DMS114 treated with DMSO at 0.1 percent for 48 hours (cell line): Measurements from ENCODE around the gene POU3F3.

Source experiments
- DNase-seq: peaks from one replicate; lab custom pipeline; 2025; ENCODE audit not compliant: unreplicated experiment; lab: John Stamatoyannopoulos, UW

The POU3F3 gene

GRCh38 chr2:104853534-104854497, at the start of gene POU3F3:
Gene POU3F3, plus strand, starts transcription at chr2:104854115. Its CDS starts 1,396 bp downstream, at chr2:104855511.
- DNase-seq, result peak; percentile 57

DNA sequence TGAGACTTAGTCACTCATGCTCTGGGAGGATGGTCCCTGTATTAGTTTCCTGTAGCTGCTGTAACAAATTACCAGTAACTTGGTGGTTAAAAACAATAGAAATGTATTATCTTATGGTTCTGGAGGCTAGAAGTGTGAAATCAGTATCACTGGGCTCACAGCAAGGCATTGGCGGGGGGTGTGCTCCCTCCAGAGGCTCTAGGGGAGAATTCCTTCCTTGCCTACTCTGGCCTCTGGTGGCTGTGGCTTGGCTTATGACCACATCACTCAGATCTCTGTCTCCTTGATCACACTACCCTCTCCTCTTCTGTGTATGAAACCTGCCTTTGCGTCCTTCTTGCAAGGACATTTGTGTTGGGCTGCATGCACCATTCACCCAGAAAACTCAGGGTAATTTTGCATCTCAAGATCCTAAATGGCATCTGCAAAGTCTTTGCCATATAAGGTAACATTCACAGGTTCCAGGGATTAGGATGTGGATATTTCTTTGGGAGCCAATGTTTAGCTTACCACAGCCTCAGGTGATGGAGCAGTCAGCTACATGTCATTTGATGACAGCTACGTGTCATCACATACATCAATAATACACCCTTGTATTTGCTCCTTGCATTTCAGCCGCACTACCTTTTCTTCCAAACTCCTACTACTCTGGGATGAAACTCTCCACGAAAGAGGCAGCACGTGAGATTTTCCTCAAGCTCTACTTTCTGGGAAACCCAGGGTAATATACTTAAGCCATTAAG, 49.6 kb upstream of the POU3F3 start:
- DNase-seq, result no peak

DNA sequence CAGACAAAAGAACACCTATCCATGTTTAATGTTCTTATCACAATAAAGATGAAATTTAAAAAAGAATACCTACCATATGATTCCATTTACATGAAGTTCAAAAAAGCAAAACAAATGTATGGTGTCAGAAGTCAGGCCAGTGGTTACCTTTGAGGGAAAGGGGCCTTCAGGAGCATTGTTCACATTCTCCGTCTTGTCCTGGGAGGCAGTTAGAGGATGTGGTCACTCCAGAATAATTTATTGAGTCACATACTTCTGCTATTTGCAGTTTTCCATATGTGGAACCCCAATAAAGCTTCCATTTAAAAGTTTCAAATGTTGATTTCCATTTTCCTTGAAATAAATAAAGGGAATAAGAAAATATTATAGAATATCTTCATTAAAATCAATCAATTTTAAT, 41.6 kb upstream of the POU3F3 start:
- no peak for DNase-seq

GRCh38 chr2:104816143-104816542, 37.8 kb upstream of the POU3F3 start:
- no peak for DNase-seq

GRCh38 chr2:104818264-104818663, 35.7 kb upstream of the POU3F3 start:
- no peak for DNase-seq

DNA sequence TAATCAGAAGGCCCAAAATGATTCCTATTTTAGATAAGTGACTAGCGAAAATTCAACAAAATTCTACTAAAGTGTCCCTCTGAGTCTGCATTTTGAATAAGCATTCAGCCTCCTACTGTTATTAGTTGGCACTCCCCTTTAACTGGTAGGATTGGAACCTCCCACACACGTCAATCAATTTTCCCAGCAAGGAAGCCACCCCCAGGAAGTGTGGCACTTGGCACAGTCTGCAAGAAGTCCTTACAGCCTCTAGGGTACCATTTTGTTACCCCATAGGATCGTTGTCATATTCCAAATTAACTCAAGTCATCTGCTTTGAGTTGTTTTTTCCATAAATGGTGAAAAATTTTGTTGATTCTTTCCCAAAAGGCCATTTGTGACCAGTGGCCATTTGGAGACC, 33.8 kb upstream of the POU3F3 start:
- no peak for DNase-seq

- DNase-seq, result no peak
These were observed 28.6 kb upstream of the POU3F3 start for GRCh38 chr2:104825124-104825865.

DNA sequence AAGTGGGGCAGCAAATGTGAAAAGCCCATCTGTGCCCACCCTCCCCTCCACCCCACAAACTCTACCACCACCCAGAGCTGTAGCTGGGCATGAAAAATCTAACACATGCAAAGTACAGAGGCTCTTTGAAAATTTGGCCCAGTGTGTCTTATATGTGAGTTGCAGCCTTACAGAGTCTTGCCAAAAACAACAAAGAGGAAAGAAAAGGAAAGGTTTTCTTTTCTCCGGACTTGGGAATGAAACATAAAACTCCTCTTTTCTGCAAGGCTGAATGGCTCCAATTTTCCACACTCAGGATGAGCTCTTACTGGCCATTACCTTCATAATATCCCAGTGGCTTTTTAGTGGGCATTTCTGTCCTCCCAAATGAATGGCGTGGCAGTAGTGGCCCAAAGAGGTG, 27.9 kb upstream of the POU3F3 start:
- no peak for DNase-seq

GRCh38 chr2:104831742-104832141, 22.2 kb upstream of the POU3F3 start:
- no peak for DNase-seq

DNA sequence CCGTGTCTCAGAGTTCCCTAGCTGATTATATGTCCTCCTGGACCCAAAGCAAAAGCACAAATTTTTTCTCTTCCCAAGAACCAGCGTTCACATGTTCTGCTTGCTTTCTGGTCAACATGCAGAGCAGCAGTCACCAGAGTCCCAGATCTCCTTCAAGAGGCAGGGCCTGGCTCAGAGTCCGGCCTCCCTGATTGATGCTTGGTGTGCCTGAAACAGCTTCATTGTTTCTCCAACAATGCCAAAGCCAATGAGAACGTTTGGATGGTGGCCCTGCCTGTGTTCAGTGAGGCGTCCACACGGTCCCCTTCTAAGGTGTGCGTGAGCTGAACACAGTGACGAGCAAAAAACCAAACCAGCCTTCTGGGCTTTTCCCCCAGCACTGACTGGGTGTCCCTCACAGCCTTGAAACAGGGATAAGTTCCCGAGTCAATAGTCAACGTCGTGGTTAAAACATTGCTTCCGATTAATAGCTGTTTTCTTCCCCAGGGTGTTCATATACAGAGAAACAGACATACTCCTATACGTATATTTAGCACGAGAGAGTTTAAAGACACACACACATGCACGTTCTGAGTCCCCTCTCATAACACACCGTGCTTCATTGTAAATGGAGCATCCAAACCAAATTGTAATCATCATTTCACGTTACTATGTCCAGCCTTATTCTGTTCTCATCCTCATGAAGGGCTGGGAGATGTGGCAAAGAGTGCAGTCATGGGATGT, 19.3 kb upstream of the POU3F3 start:
- no peak for DNase-seq

DNA sequence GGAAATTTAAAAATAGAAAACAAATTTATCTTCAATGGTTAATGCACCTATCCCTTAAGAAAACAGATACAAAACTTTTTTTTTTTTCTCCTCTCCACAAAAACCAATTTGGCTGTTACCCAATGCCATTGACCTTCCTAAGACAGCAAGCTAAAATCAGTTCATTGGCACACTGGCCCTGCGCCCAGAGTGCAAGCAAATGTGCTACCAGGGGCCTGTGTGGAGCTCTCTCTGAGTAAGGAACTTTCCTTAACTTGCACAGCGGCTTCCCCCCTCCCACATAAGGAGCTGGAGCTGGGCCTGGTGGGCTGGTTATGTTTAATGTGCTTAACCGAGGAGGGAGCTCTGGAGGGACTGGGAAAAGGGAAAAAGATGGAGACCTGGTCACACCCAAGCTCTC, 17.6 kb upstream of the POU3F3 start:
- DNase-seq, result no peak

DNA sequence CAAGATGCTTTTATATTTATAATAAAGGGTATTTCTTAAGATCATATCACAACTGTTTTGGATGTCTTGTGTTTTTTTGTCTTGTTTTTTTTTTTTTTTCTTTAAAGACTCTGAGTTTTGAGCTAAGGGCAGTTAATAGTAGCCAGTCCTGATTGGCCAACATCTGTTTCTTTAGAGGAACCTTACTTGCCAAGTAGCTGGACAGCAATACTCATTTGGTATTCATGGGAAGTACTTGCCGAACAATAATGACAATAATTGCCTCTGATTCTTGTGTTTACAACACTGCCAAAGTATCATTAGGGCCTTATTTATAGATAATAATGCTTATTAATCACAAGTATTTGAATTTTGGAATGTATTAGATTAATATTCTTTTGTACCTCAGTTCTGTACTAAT, 17.1 kb upstream of the POU3F3 start:
- no peak for DNase-seq

- DNase-seq, result no peak
These were observed 13.8 kb upstream of the POU3F3 start for GRCh38 chr2:104840156-104840555.

GRCh38 chr2:104840893-104841585, 12.9 kb upstream of the POU3F3 start:
- DNase-seq, result no peak

DNA sequence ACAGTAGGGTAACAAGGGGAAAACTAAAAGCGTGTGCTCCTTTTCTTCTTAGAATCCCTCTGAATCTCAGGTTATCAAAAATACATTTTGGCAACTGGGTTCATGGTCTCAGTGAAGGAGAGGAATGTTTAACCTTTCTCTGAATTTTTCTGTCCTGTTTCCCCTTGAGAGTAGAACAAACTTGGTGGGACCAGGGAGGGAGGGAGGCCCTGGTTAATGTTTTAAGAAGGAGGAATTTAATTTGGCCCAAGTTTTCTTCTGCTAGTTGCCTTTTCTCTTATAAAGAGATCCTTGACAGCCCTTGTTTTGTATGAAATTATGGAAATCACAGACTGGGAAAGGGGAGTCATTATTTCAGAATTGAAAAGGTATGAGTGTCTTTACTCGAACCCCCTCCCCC, 12.2 kb upstream of the POU3F3 start:
- no peak for DNase-seq

DNA sequence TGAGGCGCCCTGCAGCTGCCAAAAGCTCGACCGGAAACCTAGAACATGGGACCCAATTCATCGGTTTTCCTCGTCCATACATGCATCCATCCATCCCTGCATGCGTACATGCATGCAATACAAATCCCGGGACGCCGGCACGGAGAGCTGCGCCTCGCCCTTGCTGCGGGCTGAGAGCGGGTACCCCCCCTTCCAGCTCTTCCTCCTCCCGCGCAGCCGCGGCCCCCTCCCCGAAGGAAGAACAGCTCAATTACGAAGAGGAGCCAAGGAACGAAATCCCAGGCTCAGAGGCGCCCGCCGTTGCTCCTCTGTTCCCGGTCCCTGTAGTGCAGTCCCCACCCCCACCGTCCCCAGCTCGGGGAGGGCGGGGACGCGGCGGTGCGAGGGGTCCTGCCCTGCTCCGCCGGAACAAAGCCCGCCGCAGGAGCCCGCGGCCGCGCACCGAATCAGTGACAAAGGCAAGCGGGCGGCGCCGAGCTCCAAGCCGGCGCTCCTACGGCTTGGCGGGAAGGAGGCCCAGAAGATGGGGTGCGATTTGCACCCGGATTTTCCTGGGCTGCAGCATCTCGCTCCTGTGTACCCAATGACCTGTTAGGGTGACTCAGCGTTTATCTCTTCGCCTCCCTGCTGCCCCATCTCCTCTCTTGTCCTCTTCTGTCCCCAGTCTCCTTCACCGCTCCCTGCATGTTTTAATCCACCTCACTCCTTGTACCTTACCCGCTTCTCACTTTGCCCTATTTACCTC, 8.9 kb upstream of the POU3F3 start:
- DNase-seq, result no peak

DNA sequence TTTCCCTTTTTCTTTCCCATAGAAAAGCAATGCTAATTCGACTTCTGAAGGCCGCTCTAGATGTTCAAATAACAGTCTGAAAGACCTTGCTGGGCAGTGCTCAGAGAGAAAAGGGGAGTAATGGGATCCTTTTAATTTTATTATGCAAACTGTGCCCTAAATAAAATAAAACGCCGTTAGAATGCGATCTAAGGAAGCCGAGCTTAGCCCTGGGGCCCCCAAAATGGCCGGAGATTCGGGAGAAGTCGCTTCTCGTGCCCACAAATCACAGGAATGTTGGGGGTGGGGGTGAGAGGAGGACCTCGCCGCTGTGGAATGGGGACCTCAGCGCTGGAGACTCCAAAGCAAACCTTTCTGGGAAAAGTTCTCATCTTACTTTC, 8.4 kb upstream of the POU3F3 start:
- DNase-seq, result no peak

DNA sequence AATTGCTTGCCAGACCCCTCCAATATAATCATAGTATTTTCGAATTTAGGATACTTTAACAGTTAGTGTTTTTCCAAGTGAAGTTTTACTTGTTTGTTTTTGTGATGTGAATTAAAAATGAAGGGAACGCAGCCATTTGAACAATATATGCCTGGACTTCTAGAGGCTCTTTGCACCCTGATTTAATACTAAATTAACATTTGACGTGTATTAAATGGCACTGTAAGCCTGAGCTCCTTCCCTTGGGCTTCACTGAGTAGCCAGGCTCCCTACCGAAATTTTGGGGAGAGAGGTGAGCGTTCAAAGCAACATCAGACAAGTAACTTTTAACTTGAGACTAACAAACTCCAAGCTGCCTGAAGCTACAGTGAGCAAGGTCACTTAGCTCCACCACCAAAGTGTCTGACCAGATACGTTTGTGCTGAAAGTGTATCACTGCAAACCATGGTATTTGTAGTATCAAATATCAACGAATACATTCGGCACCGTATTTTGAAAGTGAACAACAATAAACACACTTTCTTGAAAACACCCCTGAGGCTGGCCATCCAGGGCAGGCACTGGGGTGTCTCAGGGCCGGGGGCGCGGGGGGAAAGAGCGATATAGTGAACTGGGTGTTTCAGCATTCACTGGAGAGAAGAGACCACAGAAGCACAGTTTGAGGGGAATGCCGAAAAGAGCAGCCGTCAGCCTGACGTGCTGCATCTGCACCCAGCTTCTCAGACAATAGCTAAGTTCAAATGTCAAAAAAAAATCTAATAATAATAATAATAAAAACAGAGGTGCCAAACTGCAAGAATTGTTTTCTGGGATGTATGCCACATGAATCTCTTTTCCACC, 7.7 kb upstream of the POU3F3 start:
- no peak for DNase-seq
